ENCODE results near the gene AHCYL2. TPM values are rescaled to one million over a fixed set of nuclear protein-coding genes. Genes with fewer than 3 reads are reported as not detected.

AHCYL2 gene
- total and polyA plus RNA-seq, 8 donors: 5.1 to 16.8 (median 13.3) TPM

GRCh38 chr7:129265328-129265727 lies 40.5 kb downstream of the AHCYL2 start:
- intact Hi-C loops (cut with DNase I): no loop called here
- no peaks in the 10 kb centered on the region for H3K4me1 ChIP-seq

GRCh38 chr7:129266181-129266580 lies 41.4 kb downstream of the AHCYL2 start:
- FAIRE-seq: no peak

More at GRCh38 chr7:129265328-129265727, 40.5 kb downstream of the AHCYL2 start:
- Histone ChIP-seq H3K36me3 (no peaks in the 10 kb centered on the region), H3K4me3 (no peak overlapping the region), H3K27ac (no peak overlapping the region), H3K27me3 (no peaks in the 10 kb centered on the region), H3K9me3 (no peaks in the 10 kb centered on the region)
- 45 to 59% methylated on average over 1 of the region's 1 CpG for WGBS, 2 donors
- ATAC-seq (no peak), DNase-seq (no peak), FAIRE-seq (no peak)
- no peak for TF ChIP-seq CTCF (IDR thresholded peaks at IDR 0.05)

GRCh38 chr7:129270077-129270476 lies 45.2 kb downstream of the AHCYL2 start:
- Histone ChIP-seq H3K36me3 (no peaks in the 10 kb centered on the region), H3K4me1 (no peaks in the 10 kb centered on the region), H3K27me3 (no peaks in the 10 kb centered on the region), H3K27ac (no peak overlapping the region), H3K9me3 (no peaks in the 10 kb centered on the region), H3K4me3 (no peak overlapping the region)
- DNase-seq (no peak), ATAC-seq (no peak), FAIRE-seq (no peak)
- 85 to 92% methylated on average over 3 of the region's 3 CpGs for WGBS, 2 donors
- no peak for TF ChIP-seq CTCF (IDR thresholded peaks at IDR 0.05)
- intact Hi-C loops (cut with DNase I): loop anchor here in 2 of 3 donors (5.0 to 10.0 kb wide), 2 partner anchors 53 to 55 kb away; no protein-coding TSS in a partner anchor

More at GRCh38 chr7:129266181-129266580, 41.4 kb downstream of the AHCYL2 start:
- ATAC-seq: no peak
- H3K27me3 ChIP-seq: no peaks in the 10 kb centered on the region
- H3K27ac ChIP-seq: no peak overlapping the region
- no peak for DNase-seq
- H3K9me3 ChIP-seq: no peaks in the 10 kb centered on the region
- WGBS, 2 donors: 92 to 97% methylated on average over 6 of the region's 6 CpGs
- H3K4me3 ChIP-seq: no peak overlapping the region
- H3K4me1 ChIP-seq: no peaks in the 10 kb centered on the region
- H3K36me3 ChIP-seq: no peaks in the 10 kb centered on the region
- intact Hi-C loops (cut with DNase I): no loop called here
- no peak for TF ChIP-seq CTCF (IDR thresholded peaks at IDR 0.05)

GRCh38 chr7:129271500-129272355 lies 46.9 kb downstream of the AHCYL2 start:
- Histone ChIP-seq H3K4me1 (no peaks in the 10 kb centered on the region), H3K4me3 (no peak overlapping the region), H3K27me3 (no peaks in the 10 kb centered on the region), H3K36me3 (no peaks in the 10 kb centered on the region), H3K27ac (no peak overlapping the region), H3K9me3 (no peaks in the 10 kb centered on the region)
- intact Hi-C loops (cut with DNase I): loop anchor here in 2 of 3 donors (5.0 to 10.0 kb wide), 2 partner anchors 54 to 57 kb away; no protein-coding TSS in a partner anchor
- peak in 3 of 6 donors; percentile 49 to 70 (median 63) for DNase-seq
- ATAC-seq: peak; percentile 93 to 99 (median 99)
- TF ChIP-seq CTCF (IDR thresholded peaks at IDR 0.05): peak; percentile 35 to 61 (median 53)
- FAIRE-seq: no peak
- 47 to 51% methylated on average over 5 of the region's 5 CpGs for WGBS, 2 donors

- no peaks in the 10 kb centered on the region for H3K9me3 ChIP-seq
- H3K27me3 ChIP-seq: no peaks in the 10 kb centered on the region
- ATAC-seq: no peak
- no peak for FAIRE-seq
- DNase-seq: no peak
- no peak overlapping the region for H3K4me3 ChIP-seq
- intact Hi-C loops (cut with DNase I): loop anchor here in 2 of 3 donors (5.0 to 10.0 kb wide), 2 partner anchors 57 to 59 kb away; no protein-coding TSS in a partner anchor
- no peak overlapping the region for H3K27ac ChIP-seq
- no peaks in the 10 kb centered on the region for H3K36me3 ChIP-seq
- no peak for TF ChIP-seq CTCF (IDR thresholded peaks at IDR 0.05)
- no peaks in the 10 kb centered on the region for H3K4me1 ChIP-seq
These were observed 49.1 kb downstream of the AHCYL2 start for GRCh38 chr7:129273936-129274335.
